Measurements from ENCODE around the gene TCF4. TPM values are rescaled to one million over a fixed set of nuclear protein-coding genes. Genes with fewer than 3 reads are reported as not detected.

Gene TCF4
- total RNA-seq, 1 experiment from 2014 or later: 37.3 TPM

DNA sequence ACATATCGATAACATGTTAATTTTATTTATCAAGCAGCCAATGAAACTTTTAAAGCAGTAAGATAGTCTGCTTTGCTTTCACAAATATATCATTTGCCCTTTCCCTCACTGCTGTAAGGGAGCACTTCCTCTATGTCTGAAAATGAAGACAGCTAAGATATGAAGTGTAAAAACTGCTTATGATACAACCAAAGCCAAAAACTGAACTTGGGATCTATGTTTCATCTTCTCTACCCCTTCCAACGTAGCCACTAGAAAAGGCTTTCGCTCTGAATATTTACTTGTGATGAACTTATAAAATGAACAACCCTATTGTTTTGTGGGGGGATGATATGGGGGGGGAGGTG lies 140.3 kb downstream of the TCF4 start:
- Histone ChIP-seq H3K4me3 (no peak overlapping the region), H3K36me3 (no peaks in the 10 kb centered on the region), H3K27me3 (no peaks in the 10 kb centered on the region), H3K9me3 (replicated peaks) (no peaks in the 10 kb centered on the region), H3K4me1 (0 out of 2 replicates have a peak, but pooled peaks cover 3% of the 10 kb centered on the region), H3K27ac (no peak overlapping the region)
- no peak for DNase-seq

DNA sequence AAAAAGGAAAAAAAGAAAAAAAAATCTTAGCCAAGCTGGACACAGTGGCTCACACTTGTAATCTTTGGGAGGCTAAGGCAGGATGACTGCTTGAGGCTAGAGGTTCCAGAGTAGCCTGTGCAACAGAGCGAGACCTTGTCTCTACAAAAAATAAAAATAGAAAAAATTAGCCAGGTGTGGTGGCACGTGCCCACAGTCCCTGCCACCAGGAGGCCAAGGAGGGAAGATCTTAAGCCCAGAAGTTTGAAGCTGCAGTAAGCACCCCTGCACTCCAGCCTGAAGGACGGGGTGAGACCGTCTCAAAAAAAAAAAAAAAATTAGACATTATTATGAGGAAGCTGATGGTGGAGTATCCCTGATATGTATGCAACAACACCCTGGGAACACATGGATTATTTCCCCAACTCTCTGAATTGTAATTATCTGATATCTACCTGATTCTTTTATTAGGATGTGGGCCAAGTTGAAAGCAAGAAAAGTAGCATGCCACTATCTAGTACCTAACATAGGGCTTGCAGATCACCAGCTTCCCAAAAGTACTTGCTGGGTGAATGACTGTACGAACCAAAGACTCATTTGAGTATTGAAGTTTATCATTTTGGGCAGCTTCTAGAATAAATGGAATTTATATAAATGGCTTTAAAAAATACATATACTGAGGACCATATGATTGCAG lies 140.9 kb downstream of the TCF4 start:
- Histone ChIP-seq H3K27me3 (no peaks in the 10 kb centered on the region), H3K4me3 (no peak overlapping the region), H3K27ac (no peak overlapping the region), H3K9me3 (replicated peaks) (no peaks in the 10 kb centered on the region), H3K36me3 (no peaks in the 10 kb centered on the region), H3K4me1 (0 out of 2 replicates have a peak, but pooled peaks cover 3% of the 10 kb centered on the region)
- DNase-seq: no peak

GRCh38 chr18:55444536-55444935 lies 143.5 kb downstream of the TCF4 start:
- DNase-seq: no peak
- Histone ChIP-seq H3K4me1 (no peaks in the 10 kb centered on the region), H3K36me3 (no peaks in the 10 kb centered on the region), H3K4me3 (no peak overlapping the region), H3K27ac (no peak overlapping the region), H3K27me3 (no peaks in the 10 kb centered on the region), H3K9me3 (replicated peaks) (no peaks in the 10 kb centered on the region)

- Histone ChIP-seq H3K4me1 (no peaks in the 10 kb centered on the region), H3K4me3 (no peak overlapping the region), H3K36me3 (no peaks in the 10 kb centered on the region), H3K9me3 (replicated peaks) (no peaks in the 10 kb centered on the region), H3K27me3 (no peaks in the 10 kb centered on the region), H3K27ac (no peak overlapping the region)
- no peak for DNase-seq
Observed at GRCh38 chr18:55443776-55444175, 144.2 kb downstream of the TCF4 start.

DNA sequence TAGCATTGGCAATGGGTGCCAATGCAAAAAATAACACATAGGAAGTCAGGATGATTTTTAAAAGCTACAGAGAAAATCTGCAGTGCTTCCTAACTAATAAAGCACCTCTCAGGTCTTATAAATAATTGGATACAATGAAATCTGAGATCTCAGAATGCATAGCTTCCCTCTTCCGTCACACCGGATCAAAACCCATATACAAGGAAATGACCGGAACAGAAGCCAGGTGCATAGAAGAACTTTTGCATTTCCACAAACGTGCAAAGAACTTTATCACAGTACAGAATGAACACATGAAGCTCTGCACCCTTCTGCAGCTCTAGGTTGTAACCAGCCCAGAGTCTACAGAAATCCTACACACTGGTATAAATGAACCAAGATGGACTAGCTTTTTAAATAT lies 145.4 kb downstream of the TCF4 start:
- no peak for DNase-seq
- Histone ChIP-seq H3K4me3 (no peak overlapping the region), H3K27ac (no peak overlapping the region), H3K9me3 (replicated peaks) (no peaks in the 10 kb centered on the region), H3K27me3 (no peaks in the 10 kb centered on the region), H3K4me1 (no peaks in the 10 kb centered on the region), H3K36me3 (no peaks in the 10 kb centered on the region)

DNA sequence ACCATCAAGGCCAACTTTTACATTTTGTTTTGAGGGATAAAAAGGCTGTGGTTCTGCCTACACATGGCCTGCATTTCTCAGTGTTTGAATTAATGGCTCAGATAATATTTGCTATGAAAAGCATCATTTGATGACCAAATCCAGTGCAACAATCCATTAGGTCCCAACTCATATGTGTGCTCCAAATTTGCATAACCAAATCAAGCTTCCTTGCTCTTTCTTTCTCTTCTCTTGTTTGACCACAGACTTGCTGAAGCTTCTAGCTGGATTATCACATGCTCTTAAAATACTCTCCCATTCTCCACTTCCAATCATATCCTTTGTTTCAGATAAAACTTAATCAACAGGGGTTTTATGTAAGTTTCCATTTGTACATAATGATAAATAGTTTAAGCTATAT lies 147.0 kb downstream of the TCF4 start:
- H3K4me1 ChIP-seq: no peaks in the 10 kb centered on the region
- H3K27ac ChIP-seq: no peak overlapping the region
- no peaks in the 10 kb centered on the region for H3K27me3 ChIP-seq
- no peak overlapping the region for H3K4me3 ChIP-seq
- H3K9me3 ChIP-seq (replicated peaks): no peaks in the 10 kb centered on the region
- DNase-seq: no peak
- H3K36me3 ChIP-seq: no peaks in the 10 kb centered on the region

GRCh38 chr18:55439056-55439455 lies 148.9 kb downstream of the TCF4 start:
- Histone ChIP-seq H3K36me3 (no peaks in the 10 kb centered on the region), H3K27me3 (no peaks in the 10 kb centered on the region), H3K9me3 (replicated peaks) (no peaks in the 10 kb centered on the region), H3K27ac (no peak overlapping the region), H3K4me3 (no peak overlapping the region), H3K4me1 (no peaks in the 10 kb centered on the region)
- DNase-seq: no peak

DNA sequence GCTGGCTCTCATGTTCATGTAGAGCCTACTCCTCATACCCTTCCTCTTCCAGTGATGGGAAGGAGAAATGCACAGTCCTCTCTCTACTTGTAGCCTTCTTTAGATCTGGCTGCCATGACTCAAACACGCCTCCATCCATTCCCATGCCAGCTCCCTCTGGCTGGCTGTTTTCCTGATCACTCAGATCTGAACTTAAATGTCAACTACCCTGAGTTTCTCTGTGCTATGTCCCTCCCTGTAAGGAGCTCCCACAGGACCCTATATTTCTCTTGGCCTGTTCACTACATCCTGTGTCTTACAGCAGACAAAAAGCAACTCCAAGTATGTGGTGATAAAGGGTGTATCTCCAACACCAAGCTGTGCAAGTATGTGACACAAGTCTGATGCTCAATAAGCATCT lies 152.4 kb downstream of the TCF4 start:
- DNase-seq: no peak
- Histone ChIP-seq H3K27ac (no peak overlapping the region), H3K9me3 (replicated peaks) (no peaks in the 10 kb centered on the region), H3K36me3 (no peaks in the 10 kb centered on the region), H3K4me3 (no peak overlapping the region), H3K27me3 (no peaks in the 10 kb centered on the region), H3K4me1 (no peaks in the 10 kb centered on the region)

DNA sequence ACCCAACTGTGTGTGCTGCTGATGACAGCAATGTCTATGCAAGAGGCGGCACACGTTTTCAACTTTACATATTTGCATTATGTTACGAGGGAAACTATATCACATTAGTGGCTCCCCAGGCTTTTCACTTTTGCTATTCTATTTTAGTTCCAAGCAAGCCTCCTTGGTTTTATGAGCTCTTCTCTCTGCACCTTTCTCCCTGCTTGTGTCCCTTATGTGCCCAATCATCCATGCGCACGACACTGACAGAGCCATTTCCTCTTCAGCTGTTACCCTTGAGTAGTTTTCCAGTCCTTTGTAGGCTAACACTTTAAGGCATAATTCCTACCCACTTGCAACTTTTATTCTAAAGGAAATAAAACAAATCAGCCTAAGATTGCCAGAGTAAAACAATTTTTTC lies 154.3 kb downstream of the TCF4 start:
- no peak overlapping the region for H3K4me3 ChIP-seq
- DNase-seq: no peak
- no peaks in the 10 kb centered on the region for H3K36me3 ChIP-seq
- H3K9me3 ChIP-seq (replicated peaks): no peaks in the 10 kb centered on the region
- H3K27me3 ChIP-seq: no peaks in the 10 kb centered on the region
- H3K27ac ChIP-seq: no peak overlapping the region
- no peaks in the 10 kb centered on the region for H3K4me1 ChIP-seq

DNA sequence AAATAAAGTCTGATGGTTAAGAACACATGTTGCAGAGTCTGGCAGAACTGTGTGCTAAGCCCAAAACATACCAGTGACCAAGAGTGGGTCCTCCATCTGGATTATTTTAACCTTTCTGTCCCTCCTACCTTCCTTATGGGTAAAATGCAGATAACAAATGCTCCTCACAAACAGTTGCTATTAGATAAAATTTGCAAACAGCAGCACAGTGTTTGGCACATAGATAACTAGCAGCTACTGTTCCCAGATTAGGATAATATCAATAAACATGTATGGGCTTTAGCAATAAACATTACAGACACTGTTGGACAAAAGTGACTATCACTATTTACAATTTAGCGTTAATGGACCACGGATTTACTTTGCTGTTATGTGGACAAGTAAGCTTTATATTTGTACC lies 154.9 kb downstream of the TCF4 start:
- no peak overlapping the region for H3K4me3 ChIP-seq
- no peaks in the 10 kb centered on the region for H3K4me1 ChIP-seq
- DNase-seq: no peak
- no peaks in the 10 kb centered on the region for H3K27me3 ChIP-seq
- no peaks in the 10 kb centered on the region for H3K9me3 ChIP-seq (replicated peaks)
- no peaks in the 10 kb centered on the region for H3K36me3 ChIP-seq
- no peak overlapping the region for H3K27ac ChIP-seq

- DNase-seq: no peak
- Histone ChIP-seq H3K9me3 (replicated peaks) (no peaks in the 10 kb centered on the region), H3K36me3 (no peaks in the 10 kb centered on the region), H3K4me1 (no peaks in the 10 kb centered on the region), H3K27me3 (no peaks in the 10 kb centered on the region), H3K27ac (no peak overlapping the region), H3K4me3 (no peak overlapping the region)
Observed at GRCh38 chr18:55432307-55433040, 155.5 kb downstream of the TCF4 start.

- H3K27ac ChIP-seq: no peak overlapping the region
- no peak overlapping the region for H3K4me3 ChIP-seq
Observed at GRCh38 chr18:55430026-55430425, 158.0 kb downstream of the TCF4 start.

GRCh38 chr18:55427951-55428350 lies 160.0 kb downstream of the TCF4 start:
- no peaks in the 10 kb centered on the region for H3K36me3 ChIP-seq
- DNase-seq: no peak
- no peaks in the 10 kb centered on the region for H3K4me1 ChIP-seq
- no peak overlapping the region for H3K4me3 ChIP-seq
- H3K27ac ChIP-seq: no peak overlapping the region
- H3K27me3 ChIP-seq: no peaks in the 10 kb centered on the region
- H3K9me3 ChIP-seq (replicated peaks): no peaks in the 10 kb centered on the region

More at GRCh38 chr18:55430026-55430425, 158.0 kb downstream of the TCF4 start:
- H3K27me3 ChIP-seq: no peaks in the 10 kb centered on the region
- no peaks in the 10 kb centered on the region for H3K36me3 ChIP-seq
- DNase-seq: no peak
- no peaks in the 10 kb centered on the region for H3K4me1 ChIP-seq
- H3K9me3 ChIP-seq (replicated peaks): no peaks in the 10 kb centered on the region

DNA sequence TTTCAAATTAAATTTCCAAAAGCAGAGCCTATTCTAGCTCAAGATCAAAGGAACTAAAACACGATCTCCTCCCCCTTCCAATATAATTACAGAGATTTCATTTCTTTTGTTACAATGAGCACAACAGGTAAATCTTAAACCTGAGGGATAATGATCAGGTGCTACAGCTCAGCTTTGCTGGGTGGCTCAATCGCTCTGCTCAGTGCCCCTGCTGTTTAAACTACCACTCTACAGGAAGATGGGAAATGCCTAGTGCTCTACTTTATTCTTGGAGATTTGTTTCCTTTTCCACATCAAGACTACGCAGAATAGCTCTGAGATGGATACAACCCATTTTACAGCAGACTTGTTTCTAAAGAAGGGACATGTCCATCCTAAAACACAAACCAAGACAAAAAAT lies 162.3 kb downstream of the TCF4 start:
- no peaks in the 10 kb centered on the region for H3K9me3 ChIP-seq (replicated peaks)
- no peaks in the 10 kb centered on the region for H3K36me3 ChIP-seq
- no peak overlapping the region for H3K27ac ChIP-seq
- H3K4me3 ChIP-seq: no peak overlapping the region
- no peaks in the 10 kb centered on the region for H3K27me3 ChIP-seq
- no peaks in the 10 kb centered on the region for H3K4me1 ChIP-seq
- DNase-seq: no peak

DNA sequence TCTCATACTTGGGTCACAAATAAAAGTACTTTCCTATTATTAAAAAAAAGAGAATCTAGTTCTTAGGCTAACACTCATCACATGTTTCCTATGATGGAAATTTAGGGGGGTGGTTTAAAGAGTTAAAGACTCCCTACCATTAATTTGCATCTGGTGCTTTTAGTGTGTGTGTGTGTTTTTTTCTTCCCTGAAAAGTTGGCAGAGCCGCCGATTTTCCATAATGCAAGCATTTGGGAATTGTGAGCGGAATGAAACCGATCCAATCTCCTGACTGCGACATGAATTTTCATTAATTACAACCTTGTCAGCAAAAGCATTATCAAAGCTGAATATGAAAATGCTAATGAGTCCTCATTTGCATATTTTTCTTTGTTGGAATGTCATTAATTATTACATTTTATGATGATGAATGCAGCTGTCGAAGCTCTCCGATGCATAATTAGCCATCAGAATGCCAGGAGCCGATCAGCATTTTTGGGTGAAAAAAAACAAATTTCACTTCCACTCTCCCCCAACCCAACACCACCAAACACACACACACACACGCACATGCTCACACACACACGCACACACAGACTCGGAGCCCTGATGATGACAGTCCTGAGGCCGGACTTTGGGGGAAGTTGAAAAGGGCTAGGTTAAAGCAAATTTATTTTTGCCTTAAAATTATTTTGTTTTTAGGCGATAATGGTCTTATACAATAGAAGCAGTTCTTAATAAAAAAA lies 165.4 kb downstream of the TCF4 start:
- Histone ChIP-seq H3K9me3 (replicated peaks) (no peaks in the 10 kb centered on the region), H3K36me3 (no peaks in the 10 kb centered on the region), H3K27me3 (no peaks in the 10 kb centered on the region), H3K4me1 (no peaks in the 10 kb centered on the region; the same call in 1 of the 2 replicates), H3K27ac (no peak overlapping the region), H3K4me3 (no peak overlapping the region)
- DNase-seq: no peak

Data from SJCRH30 (cell line).